ENCODE measurements around the gene CSNK1E.

DNA sequence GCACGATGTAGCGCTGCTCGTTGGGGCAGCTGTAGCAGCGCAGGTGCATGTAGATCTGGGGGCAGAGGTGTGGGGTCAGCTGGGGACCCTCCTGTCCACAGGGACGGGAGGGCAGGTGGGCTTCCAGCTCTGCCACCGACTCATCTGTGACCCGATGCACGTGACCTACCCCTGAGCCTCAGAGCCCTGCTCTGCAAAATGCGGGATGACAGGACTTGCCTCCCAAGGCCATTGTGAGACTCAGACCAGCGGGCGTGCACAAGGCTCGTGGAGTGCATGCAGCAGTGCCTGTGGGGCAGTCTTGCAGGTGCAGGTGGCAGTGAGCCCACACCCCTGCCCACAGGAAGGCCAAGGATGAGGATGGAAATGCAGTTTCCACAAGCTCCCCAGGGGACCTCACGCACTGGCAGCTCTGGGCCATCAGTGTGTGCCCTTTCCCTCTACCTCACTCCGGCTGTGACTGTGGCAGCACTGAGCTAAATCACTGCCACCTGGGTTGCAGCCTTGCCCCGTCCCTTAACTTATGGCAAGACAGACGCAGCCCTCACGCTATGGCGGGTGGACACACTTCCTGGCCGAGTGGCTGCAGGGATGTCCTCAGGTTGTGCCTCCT is 71.1 kb downstream of the CSNK1E start:
- TF ChIP-seq, protein P1, sequence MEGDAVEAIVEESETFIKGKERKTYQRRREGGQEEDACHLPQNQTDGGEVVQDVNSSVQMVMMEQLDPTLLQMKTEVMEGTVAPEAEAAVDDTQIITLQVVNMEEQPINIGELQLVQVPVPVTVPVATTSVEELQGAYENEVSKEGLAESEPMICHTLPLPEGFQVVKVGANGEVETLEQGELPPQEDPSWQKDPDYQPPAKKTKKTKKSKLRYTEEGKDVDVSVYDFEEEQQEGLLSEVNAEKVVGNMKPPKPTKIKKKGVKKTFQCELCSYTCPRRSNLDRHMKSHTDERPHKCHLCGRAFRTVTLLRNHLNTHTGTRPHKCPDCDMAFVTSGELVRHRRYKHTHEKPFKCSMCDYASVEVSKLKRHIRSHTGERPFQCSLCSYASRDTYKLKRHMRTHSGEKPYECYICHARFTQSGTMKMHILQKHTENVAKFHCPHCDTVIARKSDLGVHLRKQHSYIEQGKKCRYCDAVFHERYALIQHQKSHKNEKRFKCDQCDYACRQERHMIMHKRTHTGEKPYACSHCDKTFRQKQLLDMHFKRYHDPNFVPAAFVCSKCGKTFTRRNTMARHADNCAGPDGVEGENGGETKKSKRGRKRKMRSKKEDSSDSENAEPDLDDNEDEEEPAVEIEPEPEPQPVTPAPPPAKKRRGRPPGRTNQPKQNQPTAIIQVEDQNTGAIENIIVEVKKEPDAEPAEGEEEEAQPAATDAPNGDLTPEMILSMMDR (IDR thresholded peaks at IDR 0.05; ENCODE audit: low read depth, low read length), result no peak
- no peak for TF ChIP-seq POLR2A (IDR thresholded peaks at IDR 0.05; ENCODE audit: extremely low read depth, insufficient read length)
